CD1c-positive myeloid dendritic cell (primary cell): ENCODE results near the gene ROM1.
"Not testable (repeated sequence)": the region's sequence is repeated elsewhere in the genome, so short reads cannot be mapped to it uniquely, and the experiment has no call there.

Experiments used
- DNase-seq: peaks from one replicate; pipeline ENCODE4 v3.0.0-alpha.2; 2016; ENCODE audit errors: extremely low spot score

ROM1 gene, protein sequence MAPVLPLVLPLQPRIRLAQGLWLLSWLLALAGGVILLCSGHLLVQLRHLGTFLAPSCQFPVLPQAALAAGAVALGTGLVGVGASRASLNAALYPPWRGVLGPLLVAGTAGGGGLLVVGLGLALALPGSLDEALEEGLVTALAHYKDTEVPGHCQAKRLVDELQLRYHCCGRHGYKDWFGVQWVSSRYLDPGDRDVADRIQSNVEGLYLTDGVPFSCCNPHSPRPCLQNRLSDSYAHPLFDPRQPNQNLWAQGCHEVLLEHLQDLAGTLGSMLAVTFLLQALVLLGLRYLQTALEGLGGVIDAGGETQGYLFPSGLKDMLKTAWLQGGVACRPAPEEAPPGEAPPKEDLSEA

GRCh38 chr11:62612366-62613290, at the start of gene ROM1, which contains the start of gene EML3:
Gene ROM1, plus strand, starts transcription at chr11:62613257. Its CDS starts 25 bp downstream, at chr11:62613282.
Gene EML3, minus strand, starts transcription at chr11:62612775. Its CDS starts 318 bp downstream, at chr11:62612457.
- peak; percentile 90 for DNase-seq

GRCh38 chr11:62565100-62565802, 47.8 kb upstream of the ROM1 start:
- no peak for DNase-seq

GRCh38 chr11:62566247-62566646, 46.8 kb upstream of the ROM1 start:
- DNase-seq: no peak

- DNase-seq: no peak
These were observed 45.9 kb upstream of the ROM1 start for GRCh38 chr11:62567018-62567633.

DNA sequence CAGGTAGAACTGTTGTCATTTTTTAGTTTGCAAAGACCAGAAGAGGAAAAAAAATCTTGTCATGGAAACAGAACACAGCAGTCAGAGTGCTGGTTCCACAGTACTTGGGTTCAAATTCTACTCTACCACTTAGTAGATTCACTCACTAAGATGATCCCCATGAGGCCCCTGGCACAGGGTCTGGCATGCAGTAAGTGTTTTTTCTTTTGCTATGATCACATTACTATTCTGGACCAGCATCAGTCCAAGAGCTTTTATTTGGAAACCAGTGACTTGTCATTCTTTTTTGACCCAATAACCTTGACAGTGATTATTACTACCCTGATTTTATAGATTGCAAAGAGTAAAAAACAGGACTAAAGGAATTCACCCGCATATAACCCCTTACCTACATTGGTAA, 43.4 kb upstream of the ROM1 start:
- no peak for DNase-seq

- DNase-seq: not testable (repeated sequence)
These were observed 42.2 kb upstream of the ROM1 start for GRCh38 chr11:62570903-62571302.

GRCh38 chr11:62571493-62571892, 41.6 kb upstream of the ROM1 start:
- DNase-seq: not testable (repeated sequence)

- no peak for DNase-seq
These were observed 40.6 kb upstream of the ROM1 start for GRCh38 chr11:62572431-62572830.

DNA sequence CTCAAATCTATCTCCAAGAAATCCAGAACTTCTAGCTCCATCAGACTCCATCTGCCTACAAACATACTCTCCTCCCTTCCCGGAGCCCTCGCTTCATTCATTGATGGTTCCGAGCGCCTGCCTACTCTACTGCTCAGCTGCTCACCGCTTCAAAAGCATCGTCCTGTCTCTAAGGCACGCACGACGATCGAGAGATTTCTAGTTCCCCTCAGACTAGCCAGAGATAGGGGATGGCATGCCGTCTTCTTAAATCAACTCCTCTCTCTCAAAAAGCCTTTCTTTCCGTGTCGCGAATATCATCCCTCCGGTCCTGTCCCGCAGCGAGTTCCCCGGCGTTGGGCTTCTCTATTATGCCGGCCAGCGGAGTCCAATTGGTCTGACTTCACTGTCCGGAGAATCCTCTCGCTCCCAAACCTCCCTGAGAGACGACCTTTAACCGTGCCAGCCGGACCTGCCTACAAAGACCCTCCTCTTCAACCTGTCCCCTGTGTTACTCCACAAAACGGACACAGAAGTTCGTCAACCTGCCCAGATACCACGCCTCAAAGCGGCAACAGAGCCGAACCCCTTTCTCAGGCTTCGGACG, 40.0 kb upstream of the ROM1 start:
- DNase-seq: peak; percentile 19

DNA sequence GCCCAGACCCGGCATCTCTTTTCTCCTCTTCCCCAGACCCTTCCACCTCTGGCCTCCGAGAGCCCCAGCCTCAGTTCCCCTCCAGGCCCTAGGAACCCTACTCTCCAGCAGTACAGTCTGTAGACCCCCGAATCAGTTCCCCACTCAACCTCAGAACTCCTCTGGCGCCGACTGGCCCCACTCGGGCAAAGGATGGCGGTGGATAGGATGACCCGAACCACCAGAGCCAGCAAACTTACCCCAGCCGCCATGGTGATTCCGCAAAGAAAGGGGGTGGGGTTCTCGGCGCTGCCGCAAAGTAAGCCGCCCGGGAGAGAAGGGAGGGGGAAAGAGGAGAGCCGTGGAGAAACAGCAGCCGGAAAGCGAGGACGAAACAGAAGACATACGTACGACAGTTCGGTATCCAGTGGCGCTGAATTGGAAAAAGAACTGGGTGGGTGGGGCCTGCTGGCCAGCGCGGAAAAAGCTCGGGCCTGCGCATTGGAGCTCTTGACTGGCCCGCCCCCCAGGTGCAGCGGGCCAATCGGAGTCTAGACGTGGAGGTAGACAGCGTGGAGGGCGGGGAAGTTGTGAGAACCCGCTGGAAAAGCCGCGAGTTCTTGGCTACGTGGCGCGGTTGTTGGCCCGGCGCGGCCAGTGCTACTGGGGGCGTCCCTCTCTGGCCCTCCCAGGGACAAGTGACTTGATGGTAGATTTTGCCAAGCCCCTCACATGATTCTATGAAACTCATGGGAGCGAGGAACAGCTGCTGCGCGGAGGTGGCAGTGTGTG, 39.3 kb upstream of the ROM1 start, which contains the start of gene EEF1G:
EEF1G (minus strand) TSS at position 300 of the 771 bp plus-strand sequence; CDS start at position 251, 49 bp downstream.
- peak; percentile 100 for DNase-seq

DNA sequence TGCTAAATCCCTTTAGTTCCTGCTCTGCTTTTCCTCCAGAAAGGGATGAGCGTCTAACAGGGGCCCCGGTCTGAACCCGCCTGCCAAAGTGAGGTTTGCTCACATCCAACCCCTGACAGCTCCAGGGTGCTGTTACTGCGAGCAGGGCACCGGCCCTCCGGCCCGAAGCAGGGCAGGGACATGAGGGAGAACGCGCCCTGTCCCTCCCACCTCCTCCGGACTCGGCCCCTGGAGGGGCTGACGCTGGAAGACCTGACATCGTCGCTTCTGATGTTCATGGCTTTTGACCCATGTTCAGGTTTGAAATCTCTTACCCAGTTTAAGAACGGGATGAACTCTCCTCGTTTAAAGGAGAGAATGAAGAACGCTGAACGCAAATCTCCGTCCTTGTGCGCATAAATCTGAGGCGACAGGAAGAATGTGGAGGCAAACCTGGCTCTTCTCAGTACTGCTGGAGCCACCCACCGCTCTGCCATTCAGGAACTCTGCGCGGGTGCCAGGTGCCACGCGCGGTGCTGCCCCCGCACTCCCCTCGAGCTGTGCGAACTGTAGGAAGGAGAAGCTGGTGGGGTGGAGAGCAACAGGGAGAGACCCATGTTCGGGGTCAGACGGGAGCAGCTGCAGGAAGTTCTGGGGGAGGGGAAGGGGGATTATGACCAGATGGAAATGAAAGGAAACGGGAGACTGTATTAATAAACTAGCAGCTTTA, 38.5 kb upstream of the ROM1 start:
- peak; percentile 53 for DNase-seq

DNA sequence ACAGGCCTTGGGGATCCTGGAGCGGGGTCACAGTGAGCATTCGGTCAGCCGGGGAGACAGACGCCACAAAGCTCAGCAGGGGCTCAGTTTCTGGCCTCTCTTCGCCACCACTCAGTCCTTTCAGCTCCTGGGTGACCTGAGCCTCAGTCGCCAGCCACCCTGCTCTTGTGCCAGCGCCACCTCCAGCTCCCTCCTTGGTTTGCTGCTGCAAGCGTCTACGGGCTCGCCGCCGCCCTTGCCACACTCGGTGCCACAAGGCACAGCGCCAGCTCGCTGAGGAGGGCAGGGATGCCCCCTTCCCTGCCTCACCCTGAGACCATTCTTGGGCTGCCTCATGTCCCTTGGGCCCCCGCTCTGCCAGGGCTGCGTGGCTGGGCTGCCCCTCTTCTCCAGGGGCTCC, 37.9 kb upstream of the ROM1 start:
- no peak for DNase-seq

GRCh38 chr11:62575837-62576236, 37.2 kb upstream of the ROM1 start:
- DNase-seq: no peak

GRCh38 chr11:62577046-62577714, 35.9 kb upstream of the ROM1 start:
- peak; percentile 51 for DNase-seq

- no peak for DNase-seq
These were observed 34.5 kb upstream of the ROM1 start for GRCh38 chr11:62578541-62578940.

- DNase-seq: no peak
These were observed 33.8 kb upstream of the ROM1 start for GRCh38 chr11:62579252-62579651.

DNA sequence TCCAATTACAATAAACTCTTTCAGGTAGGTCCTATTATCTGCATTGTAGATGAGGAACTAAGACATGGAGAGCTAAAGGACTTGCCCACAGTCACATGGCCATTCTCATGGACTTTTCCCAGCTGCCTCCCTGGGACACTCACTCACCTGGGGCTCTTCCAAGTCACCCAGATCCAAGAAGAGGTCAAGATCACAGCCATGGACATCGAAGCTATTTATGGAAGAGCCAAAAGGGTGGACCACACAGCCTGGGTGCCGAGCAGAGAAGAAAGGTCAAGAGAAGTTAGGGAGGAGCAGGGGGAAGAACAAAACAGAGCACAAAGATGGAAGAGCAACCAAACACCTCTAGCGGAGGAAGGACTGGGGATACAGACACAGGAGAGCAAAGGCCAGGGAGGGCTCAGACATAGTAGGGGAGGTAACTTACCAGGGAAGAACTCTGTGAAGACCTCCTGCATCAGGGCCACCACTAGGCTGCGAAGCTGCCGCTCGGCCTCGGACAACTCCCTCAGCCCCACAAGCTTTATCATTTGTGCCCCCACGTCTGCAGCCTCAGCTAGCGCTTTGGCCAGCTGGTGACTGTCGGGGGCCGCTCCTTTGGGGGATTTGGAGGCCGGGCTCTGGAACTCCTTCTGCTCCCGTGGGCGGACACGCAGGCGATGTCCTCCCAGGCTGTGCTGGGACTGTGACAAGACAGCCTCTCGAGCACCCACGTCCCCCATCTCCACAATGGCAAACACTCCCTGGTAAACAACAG, 31.9 kb upstream of the ROM1 start:
- no peak for DNase-seq

DNA sequence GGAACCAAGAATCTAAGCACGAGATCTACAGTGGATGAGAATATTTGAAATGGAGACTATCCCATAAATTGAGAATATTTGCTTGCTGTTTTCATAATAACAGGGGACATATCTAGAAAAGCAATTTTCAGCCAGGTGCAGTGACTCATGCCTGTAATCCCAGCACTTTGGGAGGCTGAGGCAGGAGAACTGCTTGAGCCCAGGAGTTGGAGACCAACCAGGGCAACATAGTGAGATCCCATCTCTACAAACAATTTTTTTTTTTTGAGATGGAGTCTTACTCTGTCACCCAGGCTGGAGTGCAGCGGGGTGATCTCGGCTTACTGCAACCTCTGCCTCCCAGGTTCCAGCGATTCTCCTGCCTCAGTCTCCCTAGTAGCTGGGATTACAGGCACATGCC, 31.3 kb upstream of the ROM1 start:
- not testable (repeated sequence) for DNase-seq
